T-helper 22 cell (primary cell): ENCODE data around the gene S100A6.

Experiments
- DNase-seq: peaks from one replicate; pipeline ENCODE4 v3.0.0-alpha.2; 2020; ENCODE audit warnings: low read depth

S100A6 gene

DNA sequence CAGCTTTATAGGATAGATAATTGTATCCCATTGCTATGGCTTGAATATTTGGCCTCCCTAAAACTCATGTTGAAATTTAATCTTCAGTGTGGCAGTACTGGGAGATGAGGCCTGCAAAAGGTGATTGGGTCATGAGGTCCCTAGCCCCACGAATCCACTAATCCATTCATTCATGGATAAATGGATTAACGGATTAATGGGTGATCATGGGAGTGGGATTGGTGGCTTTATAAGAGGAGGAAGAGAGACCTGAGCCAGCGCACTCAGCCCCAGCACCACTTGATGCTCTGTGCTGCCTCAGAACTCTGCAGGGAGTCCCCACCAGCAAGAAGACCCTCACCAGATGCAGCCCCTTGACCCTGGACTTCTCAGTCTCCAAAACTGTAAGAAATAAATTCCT is 32.0 kb downstream of the S100A6 start:
- no peak for DNase-seq

DNA sequence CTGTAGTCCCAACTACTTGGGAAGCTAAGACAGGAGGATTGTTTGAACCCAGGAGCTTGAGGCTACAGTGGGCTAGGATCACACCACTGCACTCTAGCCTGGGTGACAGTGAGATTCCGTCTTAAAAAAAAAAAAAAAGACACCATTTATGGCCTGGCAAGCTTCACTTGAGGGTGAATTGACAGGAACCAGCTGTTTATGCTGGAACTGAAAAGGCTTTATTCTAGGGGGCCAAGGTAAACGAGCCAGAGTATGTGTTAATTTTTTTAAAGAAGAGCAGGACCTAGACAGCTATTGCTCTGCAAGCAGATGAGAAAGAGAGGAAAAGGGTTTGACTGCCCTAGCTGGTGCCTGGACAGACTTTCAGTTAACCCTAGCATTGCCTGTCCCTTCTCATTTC is 37.0 kb downstream of the S100A6 start:
- no peak for DNase-seq

DNA sequence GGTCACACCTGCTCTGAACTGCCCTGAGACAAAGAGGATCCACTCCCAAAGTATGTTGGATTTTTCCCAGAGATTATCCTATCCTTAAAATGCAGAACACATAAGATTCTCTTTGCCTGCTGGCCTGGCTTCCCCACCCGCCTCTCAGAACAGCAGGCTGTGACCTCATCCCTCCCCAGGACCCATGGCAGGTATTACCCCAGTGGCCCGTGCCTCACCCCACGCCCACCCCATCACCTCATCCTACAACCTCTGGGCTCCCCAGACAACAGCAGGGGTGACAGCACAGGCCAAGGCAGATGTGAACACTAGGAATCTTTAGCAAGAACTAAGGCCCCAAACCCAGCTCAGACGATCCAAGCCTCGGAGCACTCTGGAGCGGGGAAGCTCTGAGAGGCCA is 40.3 kb downstream of the S100A6 start:
- DNase-seq, result no peak

DNA sequence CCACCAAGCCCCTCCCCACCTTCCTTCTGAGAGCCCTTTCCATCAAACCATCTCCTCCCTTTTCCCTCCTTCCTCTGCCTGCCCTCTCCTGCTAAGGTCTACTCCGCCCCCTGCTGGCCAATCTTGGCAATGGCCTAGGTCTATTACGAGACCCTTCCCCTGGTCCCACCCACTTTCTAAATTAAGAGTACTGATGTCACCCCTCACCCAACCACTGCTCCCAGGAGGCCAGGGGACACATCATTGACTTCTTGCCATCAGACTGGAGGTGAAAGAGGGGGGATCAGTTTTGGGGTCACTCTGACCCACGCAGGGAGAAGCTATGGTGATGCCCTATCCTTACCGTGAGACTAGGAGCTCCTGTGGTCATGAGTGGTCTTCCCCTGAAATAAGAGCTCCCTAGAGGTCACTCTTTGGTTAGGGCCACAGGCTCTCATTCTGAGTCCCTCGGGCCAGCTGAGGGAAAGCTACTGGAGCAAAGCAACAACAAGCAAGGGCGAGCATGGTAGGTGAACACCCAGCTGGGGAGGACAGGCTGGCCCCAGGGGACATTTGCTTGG is 40.7 kb downstream of the S100A6 start:
- peak; percentile 31 for DNase-seq

DNA sequence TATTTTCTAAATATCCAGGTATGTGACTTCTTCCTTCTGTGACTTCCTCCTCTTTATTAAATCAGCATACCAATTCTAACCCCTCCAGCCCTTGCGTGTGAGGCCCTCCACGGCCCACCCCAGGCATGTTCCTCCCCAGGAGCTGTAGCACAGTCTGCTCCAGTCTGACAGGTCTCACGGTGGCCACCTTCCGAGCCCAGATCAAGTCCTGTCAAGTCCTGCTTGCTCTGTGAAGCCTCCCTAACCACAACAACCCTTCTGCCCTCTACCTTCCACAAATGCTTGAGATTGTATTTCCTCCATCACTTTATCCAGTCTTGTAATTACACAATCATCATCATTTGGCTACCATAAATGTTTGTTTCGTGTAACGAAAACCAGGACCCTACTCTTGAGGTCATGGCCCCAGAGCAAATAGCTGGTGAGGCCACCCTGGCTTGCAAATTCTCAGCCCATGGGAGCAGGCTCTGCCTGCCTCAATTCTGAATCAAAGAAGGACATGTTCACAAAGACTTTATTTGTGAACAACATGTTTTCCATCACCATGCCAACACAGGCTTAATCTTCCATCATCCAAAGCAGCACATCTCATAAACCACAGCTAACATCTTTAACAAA is 42.3 kb downstream of the S100A6 start:
- DNase-seq, result no peak

DNA sequence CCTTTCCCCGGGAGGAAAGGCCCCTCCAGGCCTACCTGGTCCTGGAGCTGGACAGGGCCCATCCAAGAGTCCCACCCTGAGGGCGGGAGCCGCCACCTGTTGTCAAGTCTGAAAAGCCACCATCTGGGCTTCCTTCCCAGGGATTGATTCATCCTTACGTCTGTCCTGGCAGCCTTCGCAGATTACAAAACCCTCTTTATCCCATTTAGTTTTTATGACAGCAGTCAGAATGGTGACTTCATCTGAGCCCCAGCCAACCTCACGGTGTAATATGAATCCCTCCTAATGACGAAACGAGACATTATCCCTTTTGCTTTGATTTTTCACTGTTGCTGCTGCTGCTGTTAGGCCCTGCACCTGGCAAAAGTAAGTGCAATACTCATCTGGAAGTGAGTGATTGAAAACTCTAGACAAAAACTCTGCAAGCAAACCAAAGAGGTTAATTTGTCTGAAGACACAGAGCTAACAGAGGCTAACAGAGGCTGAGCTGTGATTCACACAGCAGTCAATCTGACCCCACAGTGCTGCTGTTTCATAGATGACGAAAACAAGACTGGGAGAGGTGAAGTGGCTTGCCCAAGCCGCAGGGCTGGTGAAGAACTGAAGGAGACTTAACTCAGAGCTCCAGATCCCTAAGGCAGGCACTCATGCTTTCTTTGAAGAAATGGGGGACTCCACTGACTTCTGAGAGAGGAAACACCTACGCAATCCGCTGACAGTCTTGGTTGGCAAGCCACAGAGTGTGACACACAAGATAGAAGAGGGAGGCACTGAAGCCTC is 45.3 kb downstream of the S100A6 start:
- no peak for DNase-seq

DNA sequence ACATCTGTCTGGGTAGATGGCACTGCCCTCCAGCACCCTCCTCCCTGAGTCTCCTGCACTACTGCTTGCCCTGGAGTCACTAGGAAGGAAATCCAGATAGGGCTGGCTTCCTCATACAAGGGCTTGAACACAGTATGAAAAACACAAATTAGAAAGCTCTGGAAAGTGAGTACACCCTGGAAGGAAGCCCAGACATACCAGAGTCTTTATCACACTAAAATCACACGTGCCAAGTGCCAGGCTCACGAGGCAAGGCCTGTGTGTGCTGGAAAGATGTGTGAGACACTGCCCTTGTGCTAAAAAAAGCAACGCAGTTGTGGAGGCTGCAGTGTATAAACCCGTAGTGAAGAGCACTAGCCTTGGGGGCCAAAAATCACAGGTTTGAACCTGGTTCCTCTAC is 47.1 kb downstream of the S100A6 start:
- DNase-seq, result no peak

DNA sequence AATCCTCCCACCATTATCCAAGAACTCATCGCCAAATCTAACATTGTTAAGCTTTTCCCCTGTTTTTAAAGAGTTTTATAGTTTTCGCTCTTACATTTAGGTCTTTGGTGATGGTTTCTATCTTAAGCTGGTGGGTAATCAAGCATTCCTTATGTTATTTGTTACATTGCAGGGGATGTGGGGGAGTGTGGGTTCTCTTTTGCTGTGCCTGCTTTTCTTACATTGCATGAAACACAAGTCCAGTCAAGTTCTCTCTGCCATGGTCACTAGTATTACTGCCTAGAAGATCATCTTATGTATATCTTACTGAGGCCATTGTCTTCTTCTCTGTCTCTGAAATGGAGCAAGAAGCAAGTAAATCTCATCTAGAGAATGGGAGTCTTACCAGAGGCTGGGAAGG is 48.1 kb downstream of the S100A6 start:
- no peak for DNase-seq

DNA sequence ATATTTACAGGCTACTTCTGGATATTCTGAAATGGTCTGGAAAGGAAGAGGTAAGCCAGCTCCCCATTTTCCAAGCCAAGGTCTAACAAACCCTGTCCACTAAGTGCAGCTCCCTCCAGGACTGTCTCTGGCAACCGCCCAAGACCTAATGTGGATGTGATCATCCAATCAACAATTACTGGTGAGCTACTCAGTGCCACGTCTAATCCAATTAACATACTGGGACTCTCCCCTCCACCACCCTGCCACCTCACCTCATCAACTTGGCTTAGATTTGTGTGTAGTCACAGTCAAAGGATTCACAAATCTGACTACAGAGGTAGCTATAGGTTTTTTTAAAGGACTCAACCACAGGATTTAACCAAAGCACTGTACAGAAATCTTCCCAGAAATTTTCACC is 49.9 kb downstream of the S100A6 start:
- no peak for DNase-seq
